Measurements from ENCODE around the gene RPLP1.

DNA sequence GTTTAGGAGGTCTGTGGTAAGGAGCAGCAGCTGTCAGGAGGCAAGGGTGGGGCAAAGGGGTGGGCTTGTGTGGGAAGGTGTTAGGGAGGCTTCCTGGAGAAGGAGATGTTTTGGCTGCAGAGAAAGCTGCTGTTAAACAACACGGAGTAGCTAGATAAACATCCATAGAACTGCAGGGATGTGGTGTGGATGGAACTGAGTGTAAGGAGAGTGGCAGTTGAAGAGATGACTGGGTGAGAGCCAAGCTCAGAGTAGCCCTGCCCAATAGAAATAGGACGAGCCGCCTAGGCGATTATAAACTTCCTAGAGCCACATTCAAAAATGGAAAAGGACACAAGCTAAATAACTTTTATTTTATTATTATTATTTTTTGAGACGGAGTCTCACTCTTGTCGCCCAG lies 19.9 kb downstream of the RPLP1 start:
- TF ChIP-seq, protein P1, sequence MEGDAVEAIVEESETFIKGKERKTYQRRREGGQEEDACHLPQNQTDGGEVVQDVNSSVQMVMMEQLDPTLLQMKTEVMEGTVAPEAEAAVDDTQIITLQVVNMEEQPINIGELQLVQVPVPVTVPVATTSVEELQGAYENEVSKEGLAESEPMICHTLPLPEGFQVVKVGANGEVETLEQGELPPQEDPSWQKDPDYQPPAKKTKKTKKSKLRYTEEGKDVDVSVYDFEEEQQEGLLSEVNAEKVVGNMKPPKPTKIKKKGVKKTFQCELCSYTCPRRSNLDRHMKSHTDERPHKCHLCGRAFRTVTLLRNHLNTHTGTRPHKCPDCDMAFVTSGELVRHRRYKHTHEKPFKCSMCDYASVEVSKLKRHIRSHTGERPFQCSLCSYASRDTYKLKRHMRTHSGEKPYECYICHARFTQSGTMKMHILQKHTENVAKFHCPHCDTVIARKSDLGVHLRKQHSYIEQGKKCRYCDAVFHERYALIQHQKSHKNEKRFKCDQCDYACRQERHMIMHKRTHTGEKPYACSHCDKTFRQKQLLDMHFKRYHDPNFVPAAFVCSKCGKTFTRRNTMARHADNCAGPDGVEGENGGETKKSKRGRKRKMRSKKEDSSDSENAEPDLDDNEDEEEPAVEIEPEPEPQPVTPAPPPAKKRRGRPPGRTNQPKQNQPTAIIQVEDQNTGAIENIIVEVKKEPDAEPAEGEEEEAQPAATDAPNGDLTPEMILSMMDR (IDR thresholded peaks at IDR 0.05): no peak
- TF ChIP-seq POLR2A (IDR thresholded peaks at IDR 0.05): no peak

Measured in ovary (tissue), 3 donors.